GM12891 (cell line): Measurements from ENCODE around the gene CLN3.

Experiments
- POLR2A ChIP-seq: IDR thresholded peaks from 2 replicates; pipeline ENCODE4 v1.6.1; 2011; ENCODE audit warnings: low read depth, low read length, control low read depth
- POLR2AphosphoS5 ChIP-seq: IDR thresholded peaks from 2 replicates; pipeline ENCODE4 v1.6.1; 2011; ENCODE audit warnings: low read depth, low read length, control low read depth
- POU2F2 ChIP-seq: IDR thresholded peaks from 2 replicates; pipeline ENCODE4 v1.6.1; 2011; ENCODE audit warnings: low read depth, mild to moderate bottlenecking, control low read depth, low read length, moderate library complexity
- SPI1 ChIP-seq: IDR thresholded peaks from 2 replicates; pipeline ENCODE4 v1.6.1; 2011; ENCODE audit warnings: low read depth, low read length, control low read depth
- TAF1 ChIP-seq: IDR thresholded peaks from 2 replicates; pipeline ENCODE4 v1.6.1; 2011; ENCODE audit warnings: low read depth, low read length, control low read depth

- TF ChIP-seq POLR2AphosphoS5 (no peak), TAF1 (no peak), POLR2A (no peak), SPI1 (no peak), POU2F2 (no peak)
These were observed 28.8 kb upstream of the CLN3 start for GRCh38 chr16:28520672-28521071.
